SK-N-SH treated with all-trans-retinoic acid at 6 μM for 48 hours (cell line): ENCODE measurements around the gene RAMP1.

ENCODE experiments used
- ATAC-seq: fragments of 200-7000 bp; cut with Tn5 transposase; 3 replicates; pipeline ENCODE4 v1.9.1; 2020; ENCODE audit warnings: mild to moderate bottlenecking, moderate library complexity
- ARNTL ChIP-seq: fragments of 450-650 bp; formaldehyde crosslinking; IDR thresholded peaks from 2 replicates; pipeline ENCODE4 v1.5.0; 2020; ENCODE audit warnings: low read depth, mild to moderate bottlenecking, moderate library complexity, borderline replicate concordance
- BACH2 ChIP-seq: fragments of 250-450 bp; sonication (Bioruptor Pico); IDR thresholded peaks from 2 replicates; pipeline ENCODE4 v1.9.0; 2021; ENCODE audit warnings: mild to moderate bottlenecking, borderline replicate concordance
- CREB5 ChIP-seq: fragments of 250-450 bp; sonication (Bioruptor Pico); IDR thresholded peaks from 2 replicates; pipeline ENCODE4 v1.5.1; 2020; ENCODE audit warnings: low read depth, mild to moderate bottlenecking, moderate library complexity
- CSDC2 ChIP-seq: fragments of 250-450 bp; sonication (Bioruptor Pico); IDR thresholded peaks from 2 replicates; pipeline ENCODE4 v1.5.0; 2020; ENCODE audit warnings: mild to moderate bottlenecking, moderate library complexity
- ESRRG ChIP-seq: fragments of 250-450 bp; sonication (Bioruptor Pico); IDR thresholded peaks from 2 replicates; pipeline ENCODE4 v1.6.1; 2021; ENCODE audit warnings: mild to moderate bottlenecking
- GLIS3 ChIP-seq: fragments of 250-450 bp; sonication (Bioruptor Pico); IDR thresholded peaks from 2 replicates; pipeline ENCODE4 v1.5.0; 2020; ENCODE audit warnings: mild to moderate bottlenecking, moderate library complexity
- ISL1 ChIP-seq: fragments of 250-450 bp; sonication (Bioruptor Pico); IDR thresholded peaks from 2 replicates; pipeline ENCODE4 v2.1.2; 2022; ENCODE audit warnings: mild to moderate bottlenecking, moderate library complexity
- OSR1 ChIP-seq: fragments of 250-450 bp; sonication (Bioruptor Pico); IDR thresholded peaks from 2 replicates; pipeline ENCODE4 v1.8.0; 2022; ENCODE audit warnings: moderate library complexity, mild to moderate bottlenecking, inconsistent platforms
- PATZ1 ChIP-seq: fragments of 250-450 bp; sonication (Bioruptor Pico); IDR thresholded peaks from 2 replicates; pipeline ENCODE4 v1.8.0; 2020; ENCODE audit warnings: mild to moderate bottlenecking, moderate library complexity, borderline replicate concordance
- POU6F1 ChIP-seq: fragments of 250-450 bp; sonication (Bioruptor Pico); IDR thresholded peaks from 2 replicates; pipeline ENCODE4 v1.8.0; 2021; ENCODE audit warnings: low read depth, mild to moderate bottlenecking, moderate library complexity, borderline replicate concordance
- PPARA ChIP-seq: fragments of 250-450 bp; sonication (Bioruptor Pico); IDR thresholded peaks from 2 replicates; pipeline ENCODE4 v1.5.0; 2020; ENCODE audit warnings: mild to moderate bottlenecking, borderline replicate concordance
- RARB ChIP-seq: fragments of 250-450 bp; sonication (Bioruptor Pico); IDR thresholded peaks from 2 replicates; pipeline ENCODE4 v1.8.0; 2021; ENCODE audit warnings: mild to moderate bottlenecking, moderate library complexity
- SNAI2 ChIP-seq: fragments of 250-450 bp; sonication (Bioruptor Pico); IDR thresholded peaks from 2 replicates; pipeline ENCODE4 v1.5.0; 2020; ENCODE audit warnings: mild to moderate bottlenecking, moderate library complexity
- TCF4 ChIP-seq: fragments of 250-450 bp; sonication (Bioruptor Pico); IDR thresholded peaks from 2 replicates; pipeline ENCODE4 v1.8.0; 2021; ENCODE audit warnings: mild to moderate bottlenecking, moderate library complexity, borderline replicate concordance
- TOX ChIP-seq: fragments of 250-450 bp; sonication (Bioruptor Pico); IDR thresholded peaks from 2 replicates; pipeline ENCODE4 v1.8.0; 2021; ENCODE audit warnings: mild to moderate bottlenecking, moderate library complexity, borderline replicate concordance
- TSHZ2 ChIP-seq: fragments of 250-450 bp; sonication (Bioruptor Pico); IDR thresholded peaks from 2 replicates; pipeline ENCODE4 v1.5.0; 2020; ENCODE audit warnings: mild to moderate bottlenecking, moderate library complexity
- ZC3H10 ChIP-seq: fragments of 250-450 bp; sonication (Bioruptor Pico); IDR thresholded peaks from 2 replicates; pipeline ENCODE4 v1.5.1; 2021; ENCODE audit warnings: mild to moderate bottlenecking, moderate library complexity
- ZFP3 ChIP-seq: fragments of 250-450 bp; sonication (Bioruptor Pico); IDR thresholded peaks from 2 replicates; pipeline ENCODE4 v1.5.0; 2020; ENCODE audit warnings: mild to moderate bottlenecking, moderate library complexity
- ZFP30 ChIP-seq: fragments of 450-650 bp; formaldehyde crosslinking; IDR thresholded peaks from 2 replicates; pipeline ENCODE4 v1.5.0; 2022; ENCODE audit warnings: mild to moderate bottlenecking, moderate library complexity
- ZNF565 ChIP-seq: fragments of 450-650 bp; formaldehyde crosslinking; conservative IDR thresholded peaks from 2 replicates; pipeline ENCODE4 v1.5.0; 2020; ENCODE audit warnings: low read depth, mild to moderate bottlenecking, moderate library complexity
- ZNF70 ChIP-seq: fragments of 450-650 bp; formaldehyde crosslinking; IDR thresholded peaks from 2 replicates; pipeline ENCODE4 v1.5.0; 2020; ENCODE audit warnings: mild to moderate bottlenecking, moderate library complexity
- ZNF8 ChIP-seq: fragments of 450-650 bp; formaldehyde crosslinking; IDR thresholded peaks from 2 replicates; pipeline ENCODE4 v1.5.0; 2020; ENCODE audit warnings: mild to moderate bottlenecking, moderate library complexity

The RAMP1 gene

GRCh38 chr2:237876951-237877491 lies 17.6 kb downstream of the RAMP1 start:
- TF ChIP-seq RARB (no peak), ARNTL (CRISPR knock-in tag) (no peak), POU6F1 (no peak), GLIS3 (CRISPR knock-in tag) (no peak)
- ATAC-seq = no peak

- TF ChIP-seq GLIS3 (CRISPR knock-in tag) = no peak
- no peak for TF ChIP-seq ARNTL (CRISPR knock-in tag)
- TF ChIP-seq RARB = no peak
- no peak for TF ChIP-seq ZFP3 (CRISPR knock-in tag)
- no peak for TF ChIP-seq ISL1
- no peak for TF ChIP-seq POU6F1
- no peak for TF ChIP-seq SNAI2 (CRISPR knock-in tag)
- TF ChIP-seq PPARA = no peak
- no peak for TF ChIP-seq OSR1 (CRISPR knock-in tag)
- no peak for TF ChIP-seq PATZ1 (CRISPR knock-in tag)
- no peak for TF ChIP-seq ZNF565 (CRISPR knock-in tag)
- no peak for TF ChIP-seq BACH2 (CRISPR knock-in tag)
- no peak for TF ChIP-seq TSHZ2 (CRISPR knock-in tag)
- TF ChIP-seq TOX (CRISPR knock-in tag) = no peak
- TF ChIP-seq ZC3H10 (CRISPR knock-in tag) = no peak
- TF ChIP-seq ZNF8 (CRISPR knock-in tag) = no peak
- TF ChIP-seq CSDC2 (CRISPR knock-in tag) = no peak
- no peak for TF ChIP-seq ZNF70 (CRISPR knock-in tag)
- TF ChIP-seq ZFP30 (CRISPR knock-in tag) = no peak
- TF ChIP-seq ESRRG (CRISPR knock-in tag) = no peak
- no peak for ATAC-seq
Observed at GRCh38 chr2:237877576-237878307, 18.3 kb downstream of the RAMP1 start.

- TF ChIP-seq PPARA (no peak), RARB (no peak), CREB5 (no peak), OSR1 (CRISPR knock-in tag) (no peak), ZC3H10 (CRISPR knock-in tag) (no peak), ISL1 (no peak), GLIS3 (CRISPR knock-in tag) (no peak), TSHZ2 (CRISPR knock-in tag) (no peak), TCF4 (CRISPR knock-in tag) (no peak), SNAI2 (CRISPR knock-in tag) (no peak), ZFP30 (CRISPR knock-in tag) (no peak), TOX (CRISPR knock-in tag) (no peak)
- ATAC-seq = no peak
Observed at GRCh38 chr2:237878321-237879057, 19.1 kb downstream of the RAMP1 start.
